Activated effector memory CD4-positive, alpha-beta T cell treated with Interleukin-2 at 50 U/mL for 16 hours (primary cell): Measurements from ENCODE around the gene RELB.

Experiments
- DNase-seq: peaks from one replicate; pipeline ENCODE4 v3.0.0-alpha.2; 2020

Gene RELB

GRCh38 chr19:45023048-45023447, 21.8 kb downstream of the RELB start:
- no peak for DNase-seq

GRCh38 chr19:45025264-45025663, 24.0 kb downstream of the RELB start:
- DNase-seq, result no peak

- no peak for DNase-seq
These were observed 26.1 kb downstream of the RELB start for GRCh38 chr19:45027371-45027770.

DNA sequence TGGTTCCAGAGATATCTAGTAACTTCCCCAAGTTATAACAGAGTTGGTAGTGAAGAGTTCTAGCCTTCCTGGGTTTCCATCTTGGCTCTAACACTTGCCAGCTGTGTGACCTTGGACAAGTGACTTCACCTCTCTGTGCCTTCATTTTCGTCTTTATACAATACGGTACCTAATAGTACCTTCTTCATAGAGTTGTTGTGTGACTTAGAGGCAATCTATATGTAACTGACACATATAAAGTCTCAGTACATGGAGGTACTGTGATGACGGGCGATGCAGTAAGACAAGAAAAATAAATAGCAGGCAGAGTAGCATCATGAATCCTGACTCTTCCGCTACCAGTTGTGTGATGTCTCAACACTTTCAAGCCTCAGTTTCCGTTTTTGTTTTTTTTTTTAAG, 29.6 kb downstream of the RELB start:
- DNase-seq, result no peak

- DNase-seq, result no peak
These were observed 31.2 kb downstream of the RELB start for GRCh38 chr19:45032421-45032820.

DNA sequence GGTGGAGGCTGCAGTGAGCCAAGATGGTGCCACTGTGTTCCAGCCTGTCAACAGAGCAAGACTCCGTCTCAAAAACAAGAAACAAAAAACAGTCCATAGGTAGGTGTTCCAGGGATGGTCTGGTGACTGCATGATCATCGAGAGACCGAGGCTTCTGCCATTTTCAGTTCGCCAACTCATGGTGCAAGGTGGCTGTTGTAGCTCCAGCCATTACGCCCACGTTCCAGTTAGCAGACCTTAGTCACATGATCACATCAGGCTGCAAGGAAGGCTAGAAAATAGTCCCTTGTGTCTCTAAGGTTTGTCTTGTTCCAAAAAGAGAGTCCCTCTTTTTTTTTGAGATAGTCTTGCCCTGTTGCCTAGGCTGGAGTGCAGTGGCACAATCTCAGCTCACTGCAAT, 34.5 kb downstream of the RELB start:
- DNase-seq, result no peak

DNA sequence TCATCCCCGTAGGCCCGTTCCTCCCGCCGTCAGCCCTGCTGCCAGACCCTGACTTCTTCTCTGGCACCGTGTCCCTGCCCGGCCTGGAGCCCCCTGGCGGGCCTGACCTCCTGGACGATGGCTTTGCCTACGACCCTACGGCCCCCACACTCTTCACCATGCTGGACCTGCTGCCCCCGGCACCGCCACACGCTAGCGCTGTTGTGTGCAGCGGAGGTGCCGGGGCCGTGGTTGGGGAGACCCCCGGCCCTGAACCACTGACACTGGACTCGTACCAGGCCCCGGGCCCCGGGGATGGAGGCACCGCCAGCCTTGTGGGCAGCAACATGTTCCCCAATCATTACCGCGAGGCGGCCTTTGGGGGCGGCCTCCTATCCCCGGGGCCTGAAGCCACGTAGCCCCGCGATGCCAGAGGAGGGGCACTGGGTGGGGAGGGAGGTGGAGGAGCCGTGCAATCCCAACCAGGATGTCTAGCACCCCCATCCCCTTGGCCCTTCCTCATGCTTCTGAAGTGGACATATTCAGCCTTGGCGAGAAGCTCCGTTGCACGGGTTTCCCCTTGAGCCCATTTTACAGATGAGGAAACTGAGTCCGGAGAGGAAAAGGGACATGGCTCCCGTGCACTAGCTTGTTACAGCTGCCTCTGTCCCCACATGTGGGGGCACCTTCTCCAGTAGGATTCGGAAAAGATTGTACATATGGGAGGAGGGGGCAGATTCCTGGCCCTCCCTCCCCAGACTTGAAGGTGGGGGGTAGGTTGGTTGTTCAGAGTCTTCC, 36.3 kb downstream of the RELB start:
- no peak for DNase-seq

DNA sequence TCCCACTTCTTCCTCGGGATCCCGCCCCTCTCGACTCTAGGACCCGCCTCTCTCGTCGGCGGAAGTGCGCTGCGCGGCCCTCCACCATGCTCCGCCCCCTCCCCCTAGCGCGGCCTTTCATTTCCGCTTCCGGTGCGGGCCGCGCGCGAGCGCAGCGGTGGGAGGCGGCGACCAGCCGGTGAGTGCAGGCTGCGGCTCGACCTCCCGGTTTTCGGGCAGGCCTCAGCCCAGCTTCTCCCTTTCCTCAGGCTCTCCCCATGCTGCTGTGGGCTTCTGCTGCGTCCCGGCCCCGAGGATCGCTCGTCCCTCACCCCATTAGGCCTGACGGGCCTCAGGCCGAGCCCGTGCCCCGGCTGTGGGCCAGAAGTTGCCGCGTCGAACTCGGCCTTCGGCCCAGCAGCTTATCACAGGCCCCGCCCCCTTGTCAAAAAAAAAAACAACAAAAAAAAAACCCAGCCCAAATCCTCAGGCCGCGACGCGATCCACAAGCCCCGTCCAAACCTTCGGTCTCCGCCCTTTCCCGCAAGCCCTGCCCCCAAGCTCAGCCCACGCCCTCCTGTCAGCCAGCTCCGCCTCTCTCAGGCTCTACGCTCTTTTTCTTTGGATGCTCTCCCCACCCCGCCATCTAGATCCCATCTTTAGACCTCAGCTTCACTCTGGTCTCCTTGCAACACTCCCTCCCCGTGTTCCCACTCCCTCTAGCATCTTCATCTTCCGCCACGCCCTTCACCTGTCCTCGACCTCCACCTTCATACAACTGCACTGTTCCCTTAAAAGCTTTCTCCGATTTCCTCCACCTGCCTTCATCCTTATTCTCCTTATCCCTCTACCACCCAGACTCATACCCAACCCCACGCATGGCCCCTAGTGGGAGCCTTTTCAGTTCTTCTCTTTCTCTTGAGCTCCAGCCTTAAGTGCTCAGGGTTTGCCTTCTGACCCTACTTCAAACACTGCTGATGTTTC, 37.9 kb downstream of the RELB start, which contains the start of gene CLASRP:
Gene CLASRP, plus strand, starts transcription at position 115 of the 963 bp plus-strand sequence. CDS start 1,168 bp downstream, outside the sequence.
- peak; percentile 84 for DNase-seq

- DNase-seq, result no peak
These were observed 39.0 kb downstream of the RELB start for GRCh38 chr19:45040059-45040771.

DNA sequence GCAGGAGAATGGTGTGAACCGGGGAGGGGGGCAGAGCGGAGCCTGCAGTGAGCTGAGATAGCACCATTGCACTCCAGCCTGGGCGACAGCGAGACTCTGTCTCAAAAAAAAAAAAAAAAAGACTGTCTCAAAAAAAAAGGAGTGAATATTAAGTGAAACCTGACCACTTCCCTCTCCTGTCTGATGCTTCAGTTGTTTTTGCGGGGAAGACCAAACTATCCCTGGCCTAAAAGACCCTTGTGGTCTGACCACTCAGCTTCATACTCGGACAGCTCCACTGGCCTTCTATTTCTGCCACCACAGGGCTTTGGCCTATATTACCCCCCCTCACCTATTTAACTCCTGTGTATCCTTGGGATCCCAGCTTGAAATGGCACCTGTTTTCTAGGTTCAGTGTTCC, 39.9 kb downstream of the RELB start:
- DNase-seq, result no peak

DNA sequence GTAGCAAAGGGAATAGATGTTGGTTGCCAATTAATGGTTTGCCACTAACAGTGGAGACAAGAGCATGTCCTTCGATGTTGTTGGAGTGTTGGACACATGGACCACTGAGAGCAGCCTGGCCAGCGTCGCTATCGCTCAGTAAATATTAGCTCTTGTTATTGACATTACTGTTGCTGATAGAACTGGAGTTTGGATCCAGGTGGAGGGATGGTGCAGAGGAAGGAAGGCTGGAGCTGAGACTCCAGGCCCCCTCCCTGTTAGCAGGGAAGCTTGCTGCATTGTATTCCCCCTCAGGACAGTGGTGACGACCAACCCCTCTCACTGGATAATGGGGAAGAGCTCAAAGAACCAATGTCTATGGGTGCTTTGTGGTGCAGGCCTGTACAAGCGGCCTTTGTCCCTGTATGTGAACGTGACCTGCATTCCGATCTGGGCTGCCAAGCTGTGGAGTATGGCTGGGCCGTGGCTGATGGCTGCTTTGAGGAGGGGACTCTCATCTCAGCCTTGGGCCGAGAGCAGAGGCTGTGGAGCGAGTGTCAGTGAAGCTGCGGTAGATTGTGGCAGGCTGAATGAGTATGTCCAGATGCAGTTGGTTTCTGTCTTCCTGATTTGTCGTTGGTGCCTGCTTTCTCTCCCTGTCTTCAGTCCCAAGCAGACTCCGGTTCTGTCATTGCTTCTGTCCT, 44.5 kb downstream of the RELB start:
- DNase-seq, result no peak

GRCh38 chr19:45046355-45046754, 45.1 kb downstream of the RELB start:
- no peak for DNase-seq

DNA sequence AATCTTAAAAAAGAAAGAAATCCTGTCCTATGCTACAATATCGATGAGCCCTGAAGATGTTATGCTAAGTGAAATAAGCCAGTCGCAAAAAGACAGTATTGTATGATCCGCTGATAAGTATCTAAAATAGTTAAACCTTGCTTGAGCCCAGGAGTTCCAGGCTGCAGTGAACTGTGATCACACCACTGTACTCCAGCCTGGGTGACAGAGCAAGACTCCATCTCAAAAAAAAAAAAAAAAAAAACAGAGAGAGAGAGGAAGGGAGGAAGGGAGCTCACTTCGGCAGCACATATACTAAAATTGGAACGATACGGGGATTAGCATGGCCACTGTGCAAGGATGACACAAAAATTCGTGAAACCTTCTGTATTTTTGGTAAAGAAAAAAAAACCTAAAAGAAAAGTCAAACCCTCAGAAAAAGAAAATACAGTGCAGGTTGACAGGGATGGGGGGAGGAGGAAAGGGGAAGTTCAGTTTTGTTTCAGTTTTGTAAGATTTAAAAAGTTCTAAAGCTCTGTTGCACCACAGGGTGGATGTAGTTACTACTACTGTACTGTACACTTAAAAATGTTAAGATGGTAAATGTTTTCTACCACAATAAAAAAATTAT, 46.0 kb downstream of the RELB start:
- DNase-seq, result no peak

- DNase-seq, result no peak
These were observed 47.9 kb downstream of the RELB start for GRCh38 chr19:45049073-45049736.

DNA sequence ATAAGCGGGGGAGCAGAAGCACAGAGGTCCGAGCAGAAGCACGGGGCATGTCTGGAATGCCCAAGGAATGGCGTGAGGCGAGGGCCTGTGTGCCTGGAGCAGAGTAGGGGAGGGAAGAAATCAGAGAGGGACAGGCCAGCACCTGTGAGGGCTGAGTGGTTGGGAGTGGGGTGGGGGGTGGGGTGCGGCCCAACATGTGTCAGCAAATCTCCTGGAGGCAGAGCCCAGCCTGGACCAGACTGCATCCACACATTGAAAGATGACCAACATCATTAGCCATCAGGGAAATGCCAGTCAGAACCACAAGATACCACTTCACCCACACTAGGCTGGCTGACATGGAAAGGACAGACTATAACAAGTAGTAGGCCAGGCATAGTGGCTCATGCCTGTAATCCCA, 48.8 kb downstream of the RELB start:
- no peak for DNase-seq

GRCh38 chr19:45051929-45052579, 50.8 kb downstream of the RELB start:
- DNase-seq, result no peak

DNA sequence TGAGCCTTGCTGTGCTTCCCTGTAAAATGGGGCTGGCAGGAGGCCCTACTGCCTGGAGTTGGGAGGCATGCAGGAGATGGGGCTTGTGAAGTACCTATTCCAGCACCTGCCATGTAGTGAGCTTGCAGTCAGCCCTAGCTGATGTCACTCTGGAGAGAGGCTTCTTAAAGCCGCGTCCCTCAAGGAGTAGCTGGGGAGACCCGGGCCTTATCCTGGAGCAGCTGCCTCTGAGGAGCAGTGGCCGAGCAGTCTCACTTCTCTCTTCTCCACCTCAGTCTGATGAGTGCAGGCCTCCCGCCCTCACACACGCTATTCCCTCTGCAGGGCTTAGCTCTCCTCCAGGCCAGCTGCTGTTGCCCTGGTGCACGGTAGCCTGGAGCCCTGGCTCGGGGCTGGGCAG, 55.6 kb downstream of the RELB start:
- no peak for DNase-seq

DNA sequence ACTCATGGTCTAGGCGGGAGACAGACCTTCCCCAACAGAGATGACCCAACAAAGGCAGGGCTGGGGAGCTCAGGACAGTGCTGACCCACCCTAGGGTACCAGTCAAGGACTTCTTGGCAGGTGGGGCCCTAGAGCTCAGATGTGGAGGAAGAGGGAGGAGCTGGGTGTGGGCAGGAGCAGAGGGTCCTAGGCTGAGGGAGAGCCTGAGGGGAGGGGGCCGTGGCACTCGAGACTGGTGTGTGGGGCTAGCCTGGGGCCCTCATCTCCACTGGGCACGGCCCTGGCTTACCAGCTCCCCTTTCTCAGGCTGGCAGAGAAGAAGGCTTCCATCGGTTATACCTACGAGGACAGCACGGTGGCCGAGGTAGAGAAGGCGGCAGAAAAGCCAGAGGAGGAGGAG, 56.2 kb downstream of the RELB start:
- DNase-seq, result no peak

- DNase-seq, result no peak
These were observed 57.4 kb downstream of the RELB start for GRCh38 chr19:45058622-45059159.

GRCh38 chr19:45059258-45059965, 58.1 kb downstream of the RELB start:
- DNase-seq, result peak; percentile 67
